ENCODE data around the gene GSE1.

Gene GSE1

DNA sequence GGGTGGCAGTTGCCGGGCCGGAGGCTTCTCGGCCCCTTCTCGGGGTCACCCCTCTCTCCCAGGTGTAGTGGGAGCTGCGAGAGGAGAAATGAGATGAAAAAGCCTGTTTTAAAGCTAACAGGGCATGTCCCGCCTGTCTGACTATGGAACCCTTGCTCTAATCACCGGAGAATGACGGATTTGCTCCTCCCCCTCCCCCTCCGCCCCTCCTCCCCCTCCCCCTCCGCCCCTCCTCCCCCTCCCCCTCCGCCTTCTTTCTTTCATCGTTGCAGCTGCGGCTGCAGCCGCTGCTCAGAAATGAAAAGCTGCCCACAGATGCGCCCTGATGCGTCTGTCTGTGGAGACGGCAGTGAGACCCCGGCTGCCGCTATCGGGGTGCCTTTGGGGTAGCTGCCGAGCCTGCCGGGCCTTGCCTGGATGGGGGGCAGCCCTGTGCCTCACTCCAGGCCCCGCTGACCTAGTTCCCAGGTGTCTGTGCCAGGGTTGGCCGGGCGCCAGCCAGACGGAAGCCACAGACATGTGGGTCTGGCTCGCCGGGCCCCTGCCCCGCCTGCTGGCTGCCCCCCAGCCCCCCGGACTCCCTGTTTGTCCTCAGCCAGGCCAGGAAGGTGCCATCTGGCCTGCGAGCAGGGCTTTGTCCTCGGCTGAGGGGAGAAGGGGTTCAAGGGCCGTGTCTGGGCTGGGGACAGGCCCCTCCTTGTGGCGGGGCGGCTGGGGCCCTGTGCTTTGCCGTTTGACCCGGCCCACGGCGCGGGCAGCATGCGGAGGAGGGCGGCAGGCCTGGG is 37.9 kb downstream of the GSE1 start:
- peaks cover 81 to 98% (median 92%) of the 10 kb centered on the region in 11 experiments for H4K20me1 ChIP-seq
- peak overlapping the region in 8 of 11 experiments; percentile 19 to 72 (median 52); a peak in 14 of 22 replicates for H3K9ac ChIP-seq
- H3K27me3 ChIP-seq, result peaks cover 0 to 66% (median 0%) of the 10 kb centered on the region in 11 experiments; a peak in 8 of 22 replicates
- peak overlapping the region in 7 of 11 experiments; percentile 18 to 76 (median 65); a peak in 10 of 22 replicates for H3K27ac ChIP-seq
- TF ChIP-seq Cebpa-rat (IDR thresholded peaks at IDR 0.05), result no peak
- H3K9me3 ChIP-seq (replicated peaks in 1 of 11), result no peaks in the 10 kb centered on the region
- peak overlapping the region in 5 of 10 experiments; percentile 26 to 45 (median 27); a peak in 5 of 20 replicates for H3K4me3 ChIP-seq
- peaks cover 54 to 78% (median 73%) of the 10 kb centered on the region in 10 experiments for H3K4me1 ChIP-seq
- H3K36me3 ChIP-seq, result peaks cover 27 to 58% (median 28%) of the 10 kb centered on the region in 11 experiments
- H3K4me2 ChIP-seq, result peak overlapping the region; percentile 64 to 99 (median 90)

- peak overlapping the region; percentile 62 to 99 (median 90) for H3K4me2 ChIP-seq
- H3K4me3 ChIP-seq, result peak overlapping the region in 5 of 10 experiments; percentile 4 to 41 (median 27); a peak in 4 of 20 replicates
- peak overlapping the region in 7 of 11 experiments; percentile 18 to 76 (median 65); a peak in 10 of 22 replicates for H3K27ac ChIP-seq
- H3K9me3 ChIP-seq (replicated peaks in 1 of 11), result no peaks in the 10 kb centered on the region
- peak overlapping the region in 7 of 11 experiments; percentile 32 to 72 (median 59); a peak in 12 of 22 replicates for H3K9ac ChIP-seq
- H4K20me1 ChIP-seq, result peaks cover 80 to 98% (median 91%) of the 10 kb centered on the region in 11 experiments
- no peak for TF ChIP-seq Cebpa-rat (IDR thresholded peaks at IDR 0.05)
- peaks cover 54 to 70% (median 65%) of the 10 kb centered on the region in 10 experiments for H3K4me1 ChIP-seq
- peaks cover 35 to 66% (median 36%) of the 10 kb centered on the region in 11 experiments for H3K36me3 ChIP-seq
- peaks cover 0 to 59% (median 0%) of the 10 kb centered on the region in 11 experiments; a peak in 8 of 22 replicates for H3K27me3 ChIP-seq
Measured at GRCh38 chr16:85651629-85652430, 38.7 kb downstream of the GSE1 start.

DNA sequence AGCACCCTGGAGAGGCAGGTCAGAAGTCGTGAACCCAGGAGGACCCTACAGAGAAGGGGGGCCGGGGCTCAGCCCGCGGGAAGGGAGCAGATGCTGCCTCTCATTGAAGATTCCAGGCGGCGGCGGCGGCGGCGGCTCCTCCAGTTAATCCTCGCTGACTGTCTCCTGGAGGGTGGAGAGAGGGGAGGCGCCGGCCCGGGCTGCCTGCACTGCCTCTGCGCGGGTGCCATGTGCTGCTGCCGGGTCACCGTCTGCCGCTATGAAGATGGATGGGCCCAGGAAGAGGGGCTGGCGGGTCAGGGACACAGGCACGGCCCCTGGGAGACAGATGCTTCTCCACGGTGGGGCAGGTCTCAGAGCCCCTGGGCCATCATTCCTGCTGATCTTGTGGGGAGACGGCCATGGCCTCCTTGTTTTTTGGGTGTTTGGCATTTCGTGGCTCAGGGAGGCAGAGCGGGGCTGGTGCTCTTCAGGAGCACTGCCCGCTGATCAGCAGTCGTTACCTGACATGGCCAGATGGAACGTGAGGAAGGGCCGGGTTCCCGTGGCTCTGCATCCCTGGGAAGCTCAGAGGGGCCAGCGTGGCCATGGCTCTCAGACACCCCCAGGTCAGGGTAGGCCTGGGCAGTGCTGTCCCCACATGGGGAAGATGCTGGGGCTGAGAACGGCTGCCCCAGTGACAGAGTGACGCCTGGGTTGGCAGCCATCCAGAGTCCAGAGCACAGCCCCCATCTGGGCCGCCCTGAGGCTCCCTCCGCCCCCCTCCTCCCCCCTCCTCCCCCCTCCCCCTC is 39.5 kb downstream of the GSE1 start:
- Histone ChIP-seq H3K9ac (peak overlapping the region in 3 of 11 experiments; percentile 49 to 72 (median 66); a peak in 4 of 22 replicates), H3K27ac (peak overlapping the region in 2 of 11 experiments; percentile 23 to 76; a peak in 2 of 22 replicates), H3K4me2 (peak overlapping the region; percentile 62 to 99 (median 90); a peak in 20 of 22 replicates), H3K4me3 (no peak overlapping the region; a peak in 1 of 20 replicates), H3K36me3 (peaks cover 43 to 72% (median 44%) of the 10 kb centered on the region in 11 experiments), H3K9me3 (replicated peaks in 1 of 11) (no peaks in the 10 kb centered on the region), H4K20me1 (peaks cover 72 to 98% (median 90%) of the 10 kb centered on the region in 11 experiments), H3K4me1 (peaks cover 54 to 62% (median 57%) of the 10 kb centered on the region in 10 experiments), H3K27me3 (peaks cover 0 to 51% (median 0%) of the 10 kb centered on the region in 11 experiments; a peak in 8 of 22 replicates)
- no peak for TF ChIP-seq Cebpa-rat (IDR thresholded peaks at IDR 0.05)

DNA sequence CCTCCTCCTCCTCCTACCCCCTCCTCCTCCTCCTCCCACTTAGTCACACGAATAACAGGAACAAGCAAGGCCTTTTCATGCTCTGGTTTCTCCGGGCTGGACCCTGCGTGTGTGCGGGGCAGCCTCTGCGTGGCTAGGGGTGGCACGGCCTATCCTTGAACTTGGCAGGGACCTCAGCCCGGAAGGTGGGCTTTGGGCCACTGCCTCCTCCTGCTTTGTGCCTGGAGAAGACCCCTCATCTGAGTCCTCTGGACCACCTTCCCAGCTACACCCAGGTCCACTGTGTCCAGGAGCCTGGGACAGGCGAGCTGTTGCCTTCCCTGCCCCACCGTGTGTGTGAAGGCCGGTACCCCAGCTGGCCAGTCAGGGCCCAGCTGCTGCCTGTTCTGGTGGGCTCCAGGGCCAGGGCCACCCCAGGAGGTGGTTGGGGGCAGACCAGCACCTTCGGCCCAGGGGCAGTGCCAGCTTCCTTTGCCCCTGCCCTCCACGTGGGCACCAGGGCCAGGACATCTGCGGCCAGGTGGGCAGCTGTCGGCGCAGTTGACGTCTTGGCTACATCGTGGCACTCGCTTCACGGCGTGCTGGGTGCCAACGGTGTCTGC is 40.3 kb downstream of the GSE1 start:
- H4K20me1 ChIP-seq, result peaks cover 70 to 98% (median 87%) of the 10 kb centered on the region in 11 experiments
- H3K36me3 ChIP-seq, result peaks cover 50 to 72% (median 52%) of the 10 kb centered on the region in 11 experiments
- no peak overlapping the region for H3K4me3 ChIP-seq
- H3K9ac ChIP-seq, result peak overlapping the region in 1 of 11 experiments; percentile 36; a peak in 1 of 22 replicates
- peak overlapping the region in 4 of 11 experiments; percentile 18 to 48 (median 26); a peak in 5 of 22 replicates for H3K27ac ChIP-seq
- peaks cover 48 to 54% (median 50%) of the 10 kb centered on the region in 10 experiments for H3K4me1 ChIP-seq
- peaks cover 0 to 43% (median 0%) of the 10 kb centered on the region in 11 experiments; a peak in 8 of 22 replicates for H3K27me3 ChIP-seq
- no peak for TF ChIP-seq Cebpa-rat (IDR thresholded peaks at IDR 0.05)
- H3K4me2 ChIP-seq, result peak overlapping the region in 6 of 11 experiments; percentile 23 to 57 (median 50); a peak in 8 of 22 replicates
- H3K9me3 ChIP-seq (replicated peaks in 1 of 11), result no peaks in the 10 kb centered on the region

GRCh38 chr16:85654251-85655095 is 41.4 kb downstream of the GSE1 start:
- Histone ChIP-seq H3K36me3 (peaks cover 56 to 72% (median 62%) of the 10 kb centered on the region in 11 experiments), H3K27ac (no peak overlapping the region), H3K4me1 (peaks cover 37 to 43% (median 39%) of the 10 kb centered on the region in 10 experiments), H3K9ac (no peak overlapping the region), H3K27me3 (peaks cover 0 to 32% (median 0%) of the 10 kb centered on the region in 11 experiments; a peak in 8 of 22 replicates), H3K9me3 (replicated peaks in 1 of 11) (no peaks in the 10 kb centered on the region), H3K4me3 (no peak overlapping the region), H3K4me2 (no peak overlapping the region), H4K20me1 (peaks cover 59 to 98% (median 85%) of the 10 kb centered on the region in 11 experiments)
- TF ChIP-seq Cebpa-rat (IDR thresholded peaks at IDR 0.05), result no peak

DNA sequence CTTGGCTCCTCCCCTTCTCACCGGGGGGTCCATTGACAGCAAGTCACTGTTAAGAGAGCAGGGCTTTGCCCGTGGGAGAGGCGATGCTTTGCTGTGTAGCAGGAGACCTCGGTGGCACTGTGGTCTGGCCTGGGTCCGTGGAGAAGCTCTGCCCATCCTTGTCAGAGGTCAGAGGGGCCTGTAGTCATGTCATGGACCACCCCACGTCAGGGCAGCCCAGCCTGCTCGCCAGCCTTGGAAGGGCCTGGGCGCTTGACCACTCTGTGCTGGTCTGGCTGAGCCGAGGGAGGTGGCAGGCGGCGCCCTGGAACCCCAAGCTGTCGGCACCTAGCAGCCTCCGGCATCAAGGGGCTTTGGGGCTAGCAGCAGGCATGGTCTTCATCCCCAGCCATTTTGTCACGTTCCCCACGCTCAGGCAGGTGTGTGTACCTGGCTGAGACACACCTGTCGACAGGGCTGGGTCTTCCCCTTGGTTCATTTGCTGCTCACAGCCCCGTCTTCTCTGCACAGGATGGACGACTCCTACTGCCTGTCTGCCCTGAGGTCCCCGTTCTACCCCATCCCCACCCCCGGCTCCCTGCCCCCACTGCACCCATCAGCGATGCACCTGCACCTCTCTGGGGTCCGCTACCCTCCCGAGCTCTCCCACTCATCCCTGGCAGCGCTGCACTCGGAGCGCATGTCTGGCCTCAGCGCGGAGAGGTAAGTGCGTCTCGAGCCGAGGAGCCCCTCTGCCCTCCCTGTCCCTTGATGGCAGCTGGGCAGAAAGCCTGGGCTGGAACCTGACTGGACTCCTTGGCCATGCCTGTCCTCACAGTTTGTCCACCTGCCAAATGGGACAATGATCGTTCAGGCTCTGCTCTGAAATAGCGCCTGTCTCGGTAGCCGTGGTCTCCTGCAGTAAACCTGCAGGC is 42.4 kb downstream of the GSE1 start:
- no peak overlapping the region for H3K4me2 ChIP-seq
- peaks cover 27 to 33% (median 29%) of the 10 kb centered on the region in 10 experiments for H3K4me1 ChIP-seq
- H3K9me3 ChIP-seq (replicated peaks in 1 of 11), result no peaks in the 10 kb centered on the region
- H3K27ac ChIP-seq, result no peak overlapping the region
- no peak overlapping the region for H3K9ac ChIP-seq
- H3K27me3 ChIP-seq, result peaks cover 0 to 22% (median 0%) of the 10 kb centered on the region in 11 experiments; a peak in 7 of 22 replicates
- no peak for TF ChIP-seq Cebpa-rat (IDR thresholded peaks at IDR 0.05)
- H4K20me1 ChIP-seq, result peaks cover 54 to 98% (median 84%) of the 10 kb centered on the region in 11 experiments
- H3K36me3 ChIP-seq, result peaks cover 57 to 75% (median 71%) of the 10 kb centered on the region in 11 experiments
- no peak overlapping the region for H3K4me3 ChIP-seq

Measured in BLaER1 treated with 17β-estradiol and CSF1 and Interleukin-3, amounts not matched to agents 10 nM and 100 nM (cell line).